Measurements from ENCODE around the gene SLU7.
A peak's percentile ranks its signal among the peaks of the same experiment; 100 is the strongest.

The SLU7 gene

DNA sequence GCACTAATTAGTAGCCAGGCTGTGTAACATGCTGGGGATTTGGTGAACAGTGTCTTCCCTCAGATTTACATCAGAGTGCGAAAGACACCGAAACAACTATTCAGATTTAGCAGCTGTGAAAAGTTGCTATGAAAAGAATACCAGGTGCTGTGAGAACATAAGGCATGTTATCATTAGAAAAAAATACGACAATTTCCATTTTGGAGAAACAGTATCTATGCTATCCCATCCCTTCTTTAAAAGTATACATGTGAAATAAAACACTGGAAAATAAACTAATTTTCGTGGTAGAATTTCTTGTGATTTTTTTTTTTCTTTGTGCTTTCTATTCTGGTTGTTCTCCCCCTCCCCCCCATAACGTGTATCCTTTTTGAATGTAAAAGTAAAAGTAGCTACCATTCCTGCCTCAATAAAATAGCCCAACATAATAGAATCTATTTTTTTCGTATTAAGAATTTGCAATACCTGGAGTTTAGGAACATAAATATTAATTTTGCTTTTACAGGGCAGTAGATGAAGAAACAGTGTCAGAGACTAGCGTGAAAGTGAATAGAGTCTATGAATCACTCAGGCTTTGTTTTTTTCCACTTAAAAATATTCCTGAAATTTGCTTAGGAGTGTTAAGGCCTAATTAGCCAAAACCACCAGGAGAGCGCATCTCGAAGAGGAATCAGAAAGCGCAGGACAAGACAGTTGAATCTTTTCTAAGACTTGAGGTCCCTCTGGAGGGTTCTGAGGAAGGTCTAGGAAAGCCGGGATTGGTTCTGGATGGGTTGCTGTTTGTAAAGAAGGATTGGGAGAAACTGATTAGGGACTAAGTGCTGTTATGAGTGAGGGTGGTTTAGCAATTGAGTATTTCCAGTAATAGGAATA is 813 bp upstream of the SLU7 start:
- no peak for DNase-seq (ENCODE audit: low read depth)

GRCh38 chr5:160399402-160400353 is 19.2 kb downstream of the SLU7 start, which contains the start of gene FAM200C:
FAM200C (minus strand) TSS chr5:160400054; CDS start chr5:160395490, 4,564 bp downstream.
- DNase-seq (ENCODE audit: low read depth), result peak; percentile 40

DNA sequence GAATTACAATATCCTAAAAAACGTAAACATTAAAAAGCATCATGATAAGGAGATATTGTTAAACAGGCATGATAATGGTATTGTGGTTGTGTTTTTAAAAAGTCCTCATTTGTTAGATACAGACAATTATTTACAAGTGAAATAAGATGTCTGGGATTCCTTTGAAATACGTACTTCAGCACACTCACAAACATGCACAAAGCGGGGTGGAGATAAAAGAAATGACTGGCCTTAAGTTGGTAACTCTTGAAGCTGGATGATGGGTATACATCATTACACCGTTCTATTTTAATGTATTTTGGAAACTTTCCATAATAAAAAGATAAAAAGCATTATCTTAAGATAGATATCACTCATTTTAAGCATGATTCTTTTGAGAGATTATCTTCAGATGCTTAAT is 20.1 kb downstream of the SLU7 start:
- no peak for DNase-seq (ENCODE audit: low read depth)

GRCh38 chr5:160397492-160397891 is 21.4 kb downstream of the SLU7 start:
- DNase-seq (ENCODE audit: low read depth), result no peak

GRCh38 chr5:160395111-160395510 is 23.8 kb downstream of the SLU7 start:
- no peak for DNase-seq (ENCODE audit: low read depth)

GRCh38 chr5:160390787-160391696 is 27.8 kb downstream of the SLU7 start:
- DNase-seq (ENCODE audit: low read depth), result no peak

DNA sequence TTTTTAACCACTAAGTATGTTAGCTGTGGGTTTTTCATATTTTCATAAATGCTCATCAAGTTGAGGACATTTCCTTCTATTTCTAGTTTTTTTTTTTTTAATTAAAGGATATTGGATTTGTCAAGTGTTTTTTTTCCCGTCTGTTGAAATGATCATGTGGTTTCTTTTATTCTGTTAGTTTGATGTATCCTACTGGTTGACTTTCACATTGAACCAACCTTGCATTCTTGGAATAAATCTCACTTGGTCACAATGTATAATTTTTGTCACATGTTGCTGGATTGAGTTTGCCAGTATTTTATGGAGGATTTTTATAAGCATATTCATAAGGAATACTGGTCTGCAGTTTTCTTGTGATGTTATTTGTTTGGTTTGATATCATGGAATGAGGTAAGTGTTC is 31.4 kb downstream of the SLU7 start:
- DNase-seq (ENCODE audit: low read depth), result no peak

- DNase-seq (ENCODE audit: low read depth), result no peak
Observed at GRCh38 chr5:160385496-160385895, 33.4 kb downstream of the SLU7 start.

DNA sequence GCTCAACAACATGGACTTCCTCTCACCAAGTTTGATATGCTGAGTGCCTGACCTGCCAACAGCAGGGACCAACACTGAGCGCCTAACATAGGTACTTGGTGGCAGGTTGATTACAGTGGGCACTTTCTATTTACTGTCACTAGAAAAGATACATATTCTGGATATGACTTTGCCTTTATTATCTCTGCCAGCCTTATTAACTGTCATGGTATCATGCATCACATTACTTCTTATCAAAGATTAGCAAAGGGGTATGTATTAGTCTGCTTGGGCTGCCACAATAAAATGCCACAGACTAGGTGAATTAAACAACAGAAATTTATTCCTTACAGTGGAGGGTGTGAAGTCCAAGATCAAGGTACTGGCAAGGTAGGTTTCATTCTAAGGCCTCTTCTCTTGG is 34.2 kb downstream of the SLU7 start:
- DNase-seq (ENCODE audit: low read depth), result no peak

DNA sequence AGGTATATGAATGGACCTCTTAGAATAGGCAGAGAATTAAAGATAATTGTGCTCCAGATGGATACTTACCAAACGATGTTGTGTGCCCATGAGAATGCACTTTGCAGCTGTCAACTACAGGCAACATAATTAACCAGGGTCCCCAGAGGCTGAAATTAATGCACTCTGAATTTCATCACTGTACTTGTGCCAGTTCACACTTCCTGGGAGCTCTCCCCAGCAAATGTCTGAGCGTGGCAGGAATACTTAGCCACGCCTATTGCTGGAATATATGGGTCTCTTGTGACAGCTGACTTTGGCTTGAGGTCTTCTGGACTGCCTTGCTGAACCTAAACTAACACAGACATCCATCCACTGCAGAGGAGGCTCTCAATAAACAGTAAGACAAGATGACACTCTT is 36.5 kb downstream of the SLU7 start:
- no peak for DNase-seq (ENCODE audit: low read depth)

- DNase-seq (ENCODE audit: low read depth), result no peak
Observed at GRCh38 chr5:160380041-160380440, 38.8 kb downstream of the SLU7 start.

DNA sequence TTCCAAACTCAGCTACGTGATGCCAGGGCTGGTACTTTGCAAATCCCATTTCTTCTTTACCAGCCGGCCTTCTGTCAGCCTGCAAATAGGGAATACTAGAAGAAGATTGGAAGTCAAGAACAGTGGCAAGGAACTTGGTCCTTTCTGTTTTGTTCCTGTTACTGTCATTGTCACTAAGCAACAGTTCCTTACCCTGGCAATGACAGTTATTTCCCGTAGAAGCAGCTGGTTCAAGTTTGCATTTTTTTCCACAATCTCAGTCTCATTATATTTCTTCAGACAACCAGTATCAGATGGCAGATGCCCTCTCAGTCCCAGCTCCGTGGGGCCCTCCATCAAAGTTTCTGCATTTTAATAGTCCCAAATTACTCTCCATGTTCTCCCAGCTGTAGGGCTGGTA is 39.4 kb downstream of the SLU7 start:
- DNase-seq (ENCODE audit: low read depth), result no peak

- DNase-seq (ENCODE audit: low read depth), result no peak
Observed at GRCh38 chr5:160378330-160378729, 40.6 kb downstream of the SLU7 start.

GRCh38 chr5:160377651-160378050 is 41.2 kb downstream of the SLU7 start:
- DNase-seq (ENCODE audit: low read depth), result no peak

DNA sequence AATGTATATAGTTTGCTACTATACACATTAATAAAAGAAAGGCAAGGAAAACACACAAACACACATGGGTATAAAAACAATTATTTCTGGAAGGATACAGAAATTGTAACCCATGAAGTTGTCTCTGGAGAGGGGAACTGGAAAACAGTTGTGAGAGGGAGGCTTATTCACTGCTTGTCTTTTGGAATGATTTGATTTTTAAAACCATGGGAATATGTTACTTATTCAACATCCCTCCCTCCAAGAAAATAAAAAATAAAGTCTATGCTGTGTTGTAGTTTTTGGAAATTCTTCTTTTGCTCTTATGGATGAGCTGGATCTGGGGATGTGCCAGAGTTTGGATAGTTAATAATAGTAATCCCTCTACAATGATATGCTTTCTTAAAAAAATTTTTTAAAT is 42.5 kb downstream of the SLU7 start:
- DNase-seq (ENCODE audit: low read depth), result no peak

DNA sequence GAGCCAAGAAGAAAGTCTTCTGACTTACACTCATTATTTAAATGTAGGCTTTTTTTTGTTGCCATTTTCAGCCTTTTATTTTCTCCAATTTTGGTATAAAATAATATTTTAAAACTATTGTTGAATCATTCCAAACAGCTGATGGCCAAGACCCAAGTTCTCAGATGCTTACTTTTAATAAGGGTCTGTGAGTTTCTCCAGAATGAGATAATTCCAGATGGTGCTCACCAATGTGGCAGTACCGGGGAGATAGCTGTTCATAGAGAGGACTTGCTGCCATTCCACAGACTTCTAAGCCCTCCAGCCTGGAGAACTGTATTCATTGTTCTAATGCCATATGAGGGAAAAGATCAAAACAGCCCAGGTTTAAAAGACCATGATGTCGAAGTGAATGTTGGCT is 43.2 kb downstream of the SLU7 start:
- DNase-seq (ENCODE audit: low read depth), result no peak

DNA sequence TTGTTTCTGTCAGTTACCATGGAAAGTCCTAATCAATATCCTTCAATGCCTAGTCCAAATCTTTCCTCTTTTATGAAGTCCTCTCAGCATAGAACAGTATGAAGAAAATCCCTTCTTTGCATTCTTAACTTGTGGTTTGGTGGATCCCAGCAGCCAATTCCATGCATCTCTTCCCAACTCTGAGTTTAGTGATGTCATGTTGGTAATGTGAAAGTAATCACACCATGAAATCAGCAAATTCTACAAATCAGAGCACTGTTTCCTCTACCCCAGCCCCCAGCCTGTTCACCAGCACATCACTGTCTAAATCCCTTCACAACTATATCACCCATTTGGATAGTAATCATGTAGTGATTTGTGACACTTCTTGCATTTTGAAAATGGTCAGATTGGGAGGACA is 43.7 kb downstream of the SLU7 start:
- no peak for DNase-seq (ENCODE audit: low read depth)

GRCh38 chr5:160371294-160371693 is 47.6 kb downstream of the SLU7 start:
- no peak for DNase-seq (ENCODE audit: low read depth)

GRCh38 chr5:160370713-160371034 is 48.2 kb downstream of the SLU7 start:
- no peak for DNase-seq (ENCODE audit: low read depth)

DNA sequence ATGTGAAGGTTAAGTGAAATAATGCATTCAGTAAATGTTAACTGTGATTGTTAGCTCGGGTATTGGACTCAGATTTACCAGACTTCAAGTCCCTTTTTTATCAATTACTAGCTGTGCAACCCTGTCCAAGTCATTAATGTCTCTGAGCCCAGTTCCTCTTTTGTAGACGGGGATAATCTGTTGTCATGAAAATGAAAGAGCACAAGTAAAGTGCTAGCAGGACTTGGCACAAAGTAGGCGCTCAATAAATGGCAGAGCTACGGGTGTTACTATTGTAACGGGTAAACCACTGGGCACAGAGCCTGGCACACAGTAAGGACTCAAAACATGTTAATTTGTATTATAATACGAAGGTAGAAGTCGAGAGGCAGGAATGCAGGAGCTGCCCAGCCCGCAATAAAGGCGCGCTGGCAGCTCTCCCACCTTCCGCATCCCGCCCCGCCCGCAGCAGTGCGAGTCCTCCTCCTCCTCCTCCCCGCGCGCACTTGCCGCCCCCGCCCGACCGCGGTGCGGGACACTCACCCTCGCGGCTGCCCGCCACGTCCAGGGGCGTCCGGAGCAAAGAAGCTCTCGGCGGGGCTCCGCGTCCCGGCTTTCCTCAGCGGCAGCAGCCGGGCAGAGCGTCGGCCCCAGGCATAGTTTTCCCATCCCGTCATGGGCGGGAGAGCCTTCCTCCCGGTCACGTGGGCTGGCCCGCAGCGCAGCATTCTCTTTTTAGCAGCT is 48.7 kb downstream of the SLU7 start, which contains the start of gene C1QTNF2:
TSS of gene C1QTNF2 (minus strand) at position 637 of the 723 bp plus-strand sequence. CDS start 15,615 bp downstream, outside the sequence.
- no peak for DNase-seq (ENCODE audit: low read depth)

GRCh38 chr5:160367885-160368284 is 51.0 kb downstream of the SLU7 start:
- DNase-seq (ENCODE audit: low read depth), result no peak
